NT2/D1 (cell line): ENCODE measurements around the gene CREBL2.
"Not testable (repeated sequence)": the region's sequence is repeated elsewhere in the genome, so short reads cannot be mapped to it uniquely, and the experiment has no call there.

Experiments used
- DNase-seq: peaks from one replicate; pipeline ENCODE4 v3.0.0-alpha.2; 2011; ENCODE audit warnings: low read depth, low spot score
- H3K27me3 ChIP-seq: 2 replicates; pipeline ENCODE4 v1.6.0; 2011; ENCODE audit warnings: mild to moderate bottlenecking; ENCODE audit not compliant: insufficient read length, insufficient read depth
- H3K36me3 ChIP-seq: 2 replicates; pipeline ENCODE4 v1.6.1; 2011; ENCODE audit warnings: mild to moderate bottlenecking, low read length, mixed read lengths; ENCODE audit not compliant: insufficient read depth, insufficient read length
- H3K4me1 ChIP-seq: 2 replicates; pipeline ENCODE4 v1.5.1; 2011; ENCODE audit not compliant: insufficient read depth, insufficient read length
- H3K4me3 ChIP-seq: 2 replicates; pipeline ENCODE4 v1.5.1; 2011; ENCODE audit warnings: low read depth; ENCODE audit not compliant: insufficient read length
- H3K9ac ChIP-seq: 2 replicates; pipeline ENCODE4 v1.6.0; 2011; ENCODE audit warnings: low read depth; ENCODE audit not compliant: insufficient read length
- H3K9me3 ChIP-seq: 2 replicates; pipeline ENCODE4 v1.5.1; 2011; ENCODE audit warnings: mild to moderate bottlenecking, low read length; ENCODE audit not compliant: insufficient read depth
- SUZ12 ChIP-seq: IDR thresholded peaks from 2 replicates; pipeline ENCODE4 v1.6.1; 2011; ENCODE audit not compliant: insufficient read length, insufficient read depth; ENCODE audit errors: extremely low read depth
- YY1 ChIP-seq: IDR thresholded peaks from 2 replicates; pipeline ENCODE4 v1.6.1; 2011; ENCODE audit not compliant: insufficient read length, insufficient read depth
- ZNF274 ChIP-seq: IDR thresholded peaks from 2 replicates; pipeline ENCODE4 v1.6.1; 2011; ENCODE audit warnings: mild to moderate bottlenecking, low read depth, low read length

The CREBL2 gene

DNA sequence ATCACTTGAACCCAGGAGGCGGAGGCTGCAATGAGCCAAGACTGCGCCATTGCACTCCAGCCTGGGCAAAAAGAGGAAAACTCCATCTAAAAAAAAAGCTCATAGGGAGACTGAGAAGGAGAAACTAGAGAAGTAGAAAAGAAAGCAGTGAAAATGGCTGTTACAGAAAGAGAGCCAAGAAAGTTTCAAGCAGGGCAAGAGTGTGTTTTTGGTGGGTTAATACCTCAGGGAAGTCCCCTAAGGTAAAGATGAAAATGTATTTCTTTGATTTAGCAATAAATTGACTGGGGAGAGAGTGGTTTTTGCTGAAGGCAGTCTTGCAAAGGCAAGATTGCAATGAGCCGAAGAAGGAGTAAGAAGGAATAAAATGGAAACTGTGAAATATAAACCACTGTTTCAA is 39.0 kb upstream of the CREBL2 start:
- TF ChIP-seq YY1 (no peak), SUZ12 (no peak), ZNF274 (no peak)
- Histone ChIP-seq H3K9me3 (0 out of 2 replicates have a peak, but pooled peaks cover 1% of the 10 kb centered on the region), H3K4me3 (no peak overlapping the region), H3K9ac (no peak overlapping the region), H3K27me3 (no peaks in the 10 kb centered on the region), H3K4me1 (no peaks in the 10 kb centered on the region), H3K36me3 (no peaks in the 10 kb centered on the region)
- no peak for DNase-seq

DNA sequence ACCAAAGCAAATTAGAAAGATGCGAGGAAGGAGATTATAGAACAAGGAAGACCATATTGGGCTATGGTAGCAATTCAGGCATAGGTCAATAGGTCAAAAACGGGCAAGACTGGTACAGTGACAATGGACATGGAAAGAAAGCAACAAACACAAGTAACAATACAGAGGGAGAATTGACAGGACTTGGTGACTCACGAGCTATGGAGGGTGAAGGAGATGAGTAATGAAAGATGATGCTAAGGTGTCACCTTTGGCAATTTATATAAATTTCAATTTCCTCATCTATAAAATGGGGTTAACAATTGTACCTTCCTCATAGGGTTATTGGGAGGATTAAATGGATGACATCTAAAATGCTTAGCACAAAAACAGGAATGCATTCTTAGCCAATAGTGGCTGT is 33.9 kb upstream of the CREBL2 start:
- no peaks in the 10 kb centered on the region for H3K27me3 ChIP-seq
- H3K4me1 ChIP-seq: no peaks in the 10 kb centered on the region
- no peak for DNase-seq
- no peak overlapping the region for H3K9ac ChIP-seq
- H3K4me3 ChIP-seq: no peak overlapping the region
- no peak for TF ChIP-seq SUZ12
- no peak for TF ChIP-seq YY1
- TF ChIP-seq ZNF274: no peak
- no peaks in the 10 kb centered on the region for H3K9me3 ChIP-seq
- no peaks in the 10 kb centered on the region for H3K36me3 ChIP-seq

DNA sequence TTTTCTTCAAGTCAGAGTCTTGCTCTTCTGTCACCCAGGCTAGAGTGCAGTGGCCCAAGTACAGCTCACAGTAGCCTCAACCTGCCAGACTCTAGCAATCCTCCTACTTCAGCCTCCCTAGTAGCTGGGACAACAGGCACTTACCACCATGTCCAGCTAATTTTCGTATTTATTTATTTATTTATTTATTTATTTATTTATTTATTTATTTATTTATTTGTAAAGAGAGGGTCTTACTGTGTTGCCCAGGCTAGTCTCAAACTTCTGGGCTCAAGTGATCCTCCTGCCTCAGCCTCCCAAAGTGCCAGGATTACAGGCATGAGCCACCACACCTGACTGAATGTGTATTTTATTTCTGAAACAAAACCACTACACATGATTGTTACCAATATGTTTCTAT is 31.0 kb upstream of the CREBL2 start:
- DNase-seq, H3K9ac ChIP-seq, H3K27me3 ChIP-seq, H3K4me3 ChIP-seq, H3K9me3 ChIP-seq, H3K4me1 ChIP-seq, H3K36me3 ChIP-seq: not testable (repeated sequence)

DNA sequence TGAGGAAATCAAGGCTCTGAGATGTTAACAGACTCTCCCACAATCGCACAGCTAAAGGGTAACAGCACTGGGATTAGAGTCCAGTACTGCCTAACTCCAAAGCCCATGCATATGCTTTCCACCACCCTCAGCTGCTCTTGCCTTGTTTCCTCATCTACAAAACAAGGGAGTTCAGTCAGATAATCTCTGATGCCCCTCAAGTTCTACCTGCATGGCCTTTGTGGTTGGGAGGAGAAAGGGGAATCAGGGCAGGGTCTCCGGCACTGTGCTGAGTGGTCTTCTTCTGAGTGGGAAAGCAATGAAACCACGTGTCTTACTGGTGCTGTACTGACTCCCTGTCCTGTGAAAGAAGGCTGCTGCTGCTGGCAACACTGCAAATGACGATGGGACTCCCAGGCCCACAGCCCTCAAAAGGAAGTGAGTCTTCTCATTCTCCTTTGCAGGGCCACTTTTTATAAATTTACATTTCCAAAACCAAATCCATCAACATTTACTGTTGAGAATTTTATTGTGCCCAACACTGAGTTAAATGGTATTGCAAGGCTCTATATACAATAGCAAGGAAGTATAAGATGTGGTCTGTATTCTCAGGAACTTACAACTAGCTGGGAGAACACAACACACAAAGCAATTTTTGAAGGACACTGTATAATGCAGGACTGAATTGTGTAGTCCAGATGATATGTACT is 29.3 kb upstream of the CREBL2 start:
- H3K9ac ChIP-seq: no peak overlapping the region

DNA sequence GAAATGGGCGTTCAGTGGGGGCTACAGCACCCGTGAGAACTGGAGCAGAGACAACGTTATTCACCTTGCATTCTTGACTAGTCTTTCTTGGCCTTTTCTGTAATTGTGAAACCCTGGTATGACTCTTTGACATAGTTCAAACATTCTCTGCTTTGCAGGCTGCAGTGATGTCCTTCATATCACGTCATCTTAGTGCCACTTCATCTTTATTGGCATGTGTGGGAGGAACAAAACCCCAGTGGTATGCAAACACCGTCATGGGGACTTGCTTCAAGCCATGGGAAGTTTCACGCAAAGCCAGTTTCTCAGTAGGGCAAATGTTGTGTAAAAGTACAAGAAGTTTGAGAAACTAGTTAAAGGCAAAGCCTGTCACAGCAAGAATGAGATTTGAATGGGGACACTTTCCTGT is 28.8 kb upstream of the CREBL2 start:
- no peak for TF ChIP-seq ZNF274
- no peak for TF ChIP-seq YY1
- TF ChIP-seq SUZ12: no peak
- Histone ChIP-seq H3K9me3 (no peaks in the 10 kb centered on the region), H3K36me3 (no peaks in the 10 kb centered on the region), H3K4me3 (no peak overlapping the region), H3K9ac (no peak overlapping the region), H3K4me1 (no peaks in the 10 kb centered on the region), H3K27me3 (no peaks in the 10 kb centered on the region)
- DNase-seq: no peak

More for the DNA sequence above, 29.3 kb upstream of the CREBL2 start:
- DNase-seq: no peak
- H3K27me3 ChIP-seq: no peaks in the 10 kb centered on the region
- TF ChIP-seq YY1 (no peak), ZNF274 (no peak), SUZ12 (no peak)
- H3K9me3 ChIP-seq: no peaks in the 10 kb centered on the region
- no peaks in the 10 kb centered on the region for H3K4me1 ChIP-seq
- H3K4me3 ChIP-seq: no peak overlapping the region
- no peaks in the 10 kb centered on the region for H3K36me3 ChIP-seq

DNA sequence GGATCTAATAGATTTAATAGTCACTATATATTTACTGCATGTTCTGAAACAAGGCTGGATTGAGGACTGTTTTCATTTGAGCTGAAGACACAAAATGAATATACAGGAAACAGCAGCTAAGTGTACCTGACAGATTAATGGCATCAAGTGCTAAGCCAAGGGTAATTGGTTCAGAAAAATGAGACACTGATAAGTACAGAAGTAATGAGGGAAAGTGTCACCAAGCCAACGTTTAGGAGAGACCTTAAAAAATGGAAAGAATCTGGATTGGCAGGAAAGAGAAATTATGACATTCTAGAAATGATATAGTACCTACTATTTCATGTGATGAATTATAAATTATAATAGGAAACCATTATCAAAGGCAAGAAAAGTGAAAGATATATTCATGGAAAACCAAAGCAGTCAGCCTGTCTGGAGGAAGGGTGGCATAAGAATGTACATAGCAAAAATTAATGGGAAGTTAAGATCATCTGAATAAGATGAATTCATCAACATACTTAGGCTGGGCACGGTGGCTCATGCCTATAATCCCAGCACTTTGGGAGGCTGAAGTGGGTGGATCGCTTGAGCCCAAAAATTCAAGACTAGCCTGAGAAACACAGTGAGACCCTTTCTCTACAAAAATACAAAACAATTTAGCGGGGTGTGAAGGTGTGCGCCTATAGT is 28.0 kb upstream of the CREBL2 start:
- no peak overlapping the region for H3K4me3 ChIP-seq
- H3K36me3 ChIP-seq: no peaks in the 10 kb centered on the region
- no peak for DNase-seq
- TF ChIP-seq YY1 (no peak), ZNF274 (no peak), SUZ12 (no peak)
- no peaks in the 10 kb centered on the region for H3K4me1 ChIP-seq
- no peaks in the 10 kb centered on the region for H3K27me3 ChIP-seq
- no peak overlapping the region for H3K9ac ChIP-seq
- no peaks in the 10 kb centered on the region for H3K9me3 ChIP-seq

DNA sequence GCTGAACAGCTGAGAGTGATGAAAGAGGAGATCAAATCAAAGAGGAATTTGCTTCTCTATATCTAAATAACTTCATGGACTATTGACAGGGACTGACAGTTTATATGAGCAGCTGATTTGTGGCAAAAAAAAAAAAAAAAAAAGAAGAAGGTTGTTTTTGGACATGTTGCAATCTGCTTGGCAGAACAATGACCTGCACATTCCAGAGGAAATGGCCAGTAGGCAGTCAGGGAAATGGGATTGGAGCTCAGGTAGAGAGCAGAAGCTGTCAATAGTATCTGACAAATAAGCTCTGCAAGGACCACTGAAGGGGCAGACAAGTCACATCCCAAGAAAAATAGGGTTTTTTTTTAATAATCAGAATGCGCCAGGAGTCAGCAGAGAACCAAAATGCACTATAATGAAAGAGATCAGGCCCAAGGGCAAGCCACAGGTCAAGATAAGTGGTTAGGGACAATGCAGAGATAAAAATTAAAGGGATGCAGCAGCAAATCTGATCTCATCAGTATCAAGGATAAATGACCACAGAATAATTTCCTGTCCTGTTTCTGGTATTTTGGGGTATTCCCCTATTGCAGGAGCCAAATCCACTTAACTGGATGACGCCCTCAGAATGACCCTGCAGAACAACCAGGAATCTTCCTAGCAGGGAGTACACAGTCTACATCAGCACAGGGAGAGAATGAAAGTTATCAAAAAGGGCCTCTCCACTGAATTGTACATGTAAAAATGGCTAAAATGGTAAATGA is 26.4 kb upstream of the CREBL2 start:
- Histone ChIP-seq H3K9me3 (no peaks in the 10 kb centered on the region), H3K4me1 (no peaks in the 10 kb centered on the region), H3K27me3 (no peaks in the 10 kb centered on the region), H3K9ac (no peak overlapping the region), H3K36me3 (no peaks in the 10 kb centered on the region), H3K4me3 (no peak overlapping the region)
- TF ChIP-seq ZNF274 (no peak), SUZ12 (no peak), YY1 (no peak)
- no peak for DNase-seq
